Measurements from ENCODE around the gene HOPX.

DNA sequence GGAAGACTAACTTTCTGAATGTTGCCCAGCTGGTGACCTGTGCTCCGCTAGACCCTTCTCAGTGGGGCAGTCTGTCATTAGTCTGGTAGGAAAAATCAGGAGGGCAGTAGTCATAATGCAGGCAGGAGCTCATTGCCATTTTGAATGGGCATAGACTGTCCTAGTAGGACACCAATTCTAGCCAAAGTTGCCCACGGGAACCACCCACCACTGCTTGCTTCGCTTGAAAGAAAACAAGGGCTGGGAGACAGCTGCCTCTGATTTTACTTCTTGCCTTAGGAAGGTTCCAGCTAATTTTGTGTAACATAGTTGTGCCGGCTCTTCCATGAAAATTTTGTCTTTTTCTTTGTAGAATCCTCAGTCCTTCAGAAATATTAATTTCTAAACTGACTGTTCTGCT, 23.3 kb downstream of the HOPX start:
- TF ChIP-seq POLR2AphosphoS5 (IDR thresholded peaks at IDR 0.05; ENCODE audit: low read depth, low read length) (no peak), POLR2A (IDR thresholded peaks at IDR 0.05; ENCODE audit: low read depth, low read length) (no peak), TAF1 (IDR thresholded peaks at IDR 0.05; ENCODE audit: borderline replicate concordance, low read depth, low read length) (no peak)

All from GM12892 (cell line).